ENCODE data around the gene COQ4. TPM values are rescaled to one million over a fixed set of nuclear protein-coding genes. Genes with fewer than 3 reads are reported as not detected.

The COQ4 gene
- polyA plus RNA-seq, 1 of the 3 experiments (the other 2 are of a cell fraction) = 57.2 TPM

DNA sequence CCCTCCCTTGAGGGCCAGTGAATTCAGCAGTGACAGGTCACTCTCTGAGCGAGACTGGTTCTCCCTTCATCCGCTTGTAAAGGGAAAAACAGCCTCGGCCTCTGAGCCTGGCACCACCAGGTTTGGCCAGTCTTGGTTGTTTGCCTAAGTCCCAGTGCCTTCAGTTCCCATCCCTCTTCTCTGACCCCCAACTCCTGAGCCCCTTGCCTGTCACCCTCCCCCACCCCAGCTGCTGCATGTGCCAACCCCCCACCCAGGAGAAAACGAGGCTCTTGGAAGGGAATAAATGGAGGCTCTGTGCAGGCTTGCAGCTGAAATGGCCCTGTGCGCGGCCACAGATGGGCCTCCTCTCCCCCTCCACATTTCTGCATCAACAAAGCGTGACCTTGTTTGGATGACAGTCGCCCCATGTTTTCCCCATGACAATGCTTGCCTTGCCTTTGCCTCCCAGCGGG is 51.6 kb downstream of the COQ4 start:
- Histone ChIP-seq H3K9me2 (no peaks in the 10 kb centered on the region), H3K4me3 (ENCODE audit: low read depth in 2 of 2, low read length in 1 of 2) (no peak overlapping the region), H3K9ac (no peak overlapping the region), H3K79me2 (ENCODE audit: insufficient read depth) (peaks cover 78% of the 10 kb centered on the region), H3K9me3 (no peaks in the 10 kb centered on the region), H3K36me3 (replicated peaks in 1 of 2; ENCODE audit: control insufficient read depth in 1 of 2, insufficient read depth in 2 of 2, low read length in 1 of 2) (peaks cover 0 to 7% of the 10 kb centered on the region in 2 experiments), H3K4me1 (ENCODE audit: control insufficient read depth in 1 of 2, insufficient read depth in 2 of 2, low read depth in 1 of 2, low read length in 1 of 2) (peaks cover 0 to 20% of the 10 kb centered on the region in 2 experiments; a peak in 2 of 4 replicates), H3K4me2 (no peak overlapping the region), H3K27me3 (ENCODE audit: insufficient read depth) (no peaks in the 10 kb centered on the region), H3K27ac (ENCODE audit: low read depth in 2 of 2, low read length in 1 of 2) (no peak overlapping the region), H2AFZ (ENCODE audit: low read depth) (no peak overlapping the region), H3F3A (replicated peaks; ENCODE audit: insufficient read depth) (peaks cover 19% of the 10 kb centered on the region), H4K20me1 (ENCODE audit: insufficient read depth) (no peaks in the 10 kb centered on the region)
- no peak for DNase-seq
- WGBS (ENCODE audit: low lambda C conversion rate) = 98% methylated on average over 6 of the region's 9 CpGs
- TF ChIP-seq NRF1 (IDR thresholded peaks at IDR 0.05; ENCODE audit: low read depth, low read length) (no peak), GATA2 (CRISPR knock-in tag; IDR thresholded peaks at IDR 0.05) (no peak), JUND (IDR thresholded peaks at IDR 0.05) (no peak), MXI1 (IDR thresholded peaks at IDR 0.05; ENCODE audit: low read depth, low read length) (no peak), FOXM1 (IDR thresholded peaks at IDR 0.05; ENCODE audit: low read depth) (no peak), EP300 (IDR thresholded peaks at IDR 0.05; ENCODE audit: borderline replicate concordance in 1 of 2, low read depth in 1 of 2, low read length in 1 of 2) (no peak), EZH2phosphoT487 (IDR thresholded peaks at IDR 0.05; ENCODE audit: borderline replicate concordance, low read depth) (no peak), TEAD4 (IDR thresholded peaks at IDR 0.05; ENCODE audit: borderline replicate concordance, insufficient read depth) (no peak), FOXJ3 (CRISPR knock-in tag; IDR thresholded peaks at IDR 0.05) (no peak), TCF12 (IDR thresholded peaks at IDR 0.05) (no peak)
- TF ChIP-seq, protein P1, sequence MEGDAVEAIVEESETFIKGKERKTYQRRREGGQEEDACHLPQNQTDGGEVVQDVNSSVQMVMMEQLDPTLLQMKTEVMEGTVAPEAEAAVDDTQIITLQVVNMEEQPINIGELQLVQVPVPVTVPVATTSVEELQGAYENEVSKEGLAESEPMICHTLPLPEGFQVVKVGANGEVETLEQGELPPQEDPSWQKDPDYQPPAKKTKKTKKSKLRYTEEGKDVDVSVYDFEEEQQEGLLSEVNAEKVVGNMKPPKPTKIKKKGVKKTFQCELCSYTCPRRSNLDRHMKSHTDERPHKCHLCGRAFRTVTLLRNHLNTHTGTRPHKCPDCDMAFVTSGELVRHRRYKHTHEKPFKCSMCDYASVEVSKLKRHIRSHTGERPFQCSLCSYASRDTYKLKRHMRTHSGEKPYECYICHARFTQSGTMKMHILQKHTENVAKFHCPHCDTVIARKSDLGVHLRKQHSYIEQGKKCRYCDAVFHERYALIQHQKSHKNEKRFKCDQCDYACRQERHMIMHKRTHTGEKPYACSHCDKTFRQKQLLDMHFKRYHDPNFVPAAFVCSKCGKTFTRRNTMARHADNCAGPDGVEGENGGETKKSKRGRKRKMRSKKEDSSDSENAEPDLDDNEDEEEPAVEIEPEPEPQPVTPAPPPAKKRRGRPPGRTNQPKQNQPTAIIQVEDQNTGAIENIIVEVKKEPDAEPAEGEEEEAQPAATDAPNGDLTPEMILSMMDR (IDR thresholded peaks at IDR 0.05) = no peak
- TF ChIP-seq, protein P2, sequence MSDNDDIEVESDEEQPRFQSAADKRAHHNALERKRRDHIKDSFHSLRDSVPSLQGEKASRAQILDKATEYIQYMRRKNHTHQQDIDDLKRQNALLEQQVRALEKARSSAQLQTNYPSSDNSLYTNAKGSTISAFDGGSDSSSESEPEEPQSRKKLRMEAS (IDR thresholded peaks at IDR 0.05; ENCODE audit: low read depth) = no peak
- TF ChIP-seq, protein P3, sequence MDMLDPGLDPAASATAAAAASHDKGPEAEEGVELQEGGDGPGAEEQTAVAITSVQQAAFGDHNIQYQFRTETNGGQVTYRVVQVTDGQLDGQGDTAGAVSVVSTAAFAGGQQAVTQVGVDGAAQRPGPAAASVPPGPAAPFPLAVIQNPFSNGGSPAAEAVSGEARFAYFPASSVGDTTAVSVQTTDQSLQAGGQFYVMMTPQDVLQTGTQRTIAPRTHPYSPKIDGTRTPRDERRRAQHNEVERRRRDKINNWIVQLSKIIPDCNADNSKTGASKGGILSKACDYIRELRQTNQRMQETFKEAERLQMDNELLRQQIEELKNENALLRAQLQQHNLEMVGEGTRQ (IDR thresholded peaks at IDR 0.05; ENCODE audit: borderline replicate concordance, low read depth, low read length) = no peak
- TF ChIP-seq, protein P4, sequence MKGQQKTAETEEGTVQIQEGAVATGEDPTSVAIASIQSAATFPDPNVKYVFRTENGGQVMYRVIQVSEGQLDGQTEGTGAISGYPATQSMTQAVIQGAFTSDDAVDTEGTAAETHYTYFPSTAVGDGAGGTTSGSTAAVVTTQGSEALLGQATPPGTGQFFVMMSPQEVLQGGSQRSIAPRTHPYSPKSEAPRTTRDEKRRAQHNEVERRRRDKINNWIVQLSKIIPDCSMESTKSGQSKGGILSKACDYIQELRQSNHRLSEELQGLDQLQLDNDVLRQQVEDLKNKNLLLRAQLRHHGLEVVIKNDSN (IDR thresholded peaks at IDR 0.05; ENCODE audit: borderline replicate concordance, low read depth) = no peak
- TF ChIP-seq, protein P5, sequence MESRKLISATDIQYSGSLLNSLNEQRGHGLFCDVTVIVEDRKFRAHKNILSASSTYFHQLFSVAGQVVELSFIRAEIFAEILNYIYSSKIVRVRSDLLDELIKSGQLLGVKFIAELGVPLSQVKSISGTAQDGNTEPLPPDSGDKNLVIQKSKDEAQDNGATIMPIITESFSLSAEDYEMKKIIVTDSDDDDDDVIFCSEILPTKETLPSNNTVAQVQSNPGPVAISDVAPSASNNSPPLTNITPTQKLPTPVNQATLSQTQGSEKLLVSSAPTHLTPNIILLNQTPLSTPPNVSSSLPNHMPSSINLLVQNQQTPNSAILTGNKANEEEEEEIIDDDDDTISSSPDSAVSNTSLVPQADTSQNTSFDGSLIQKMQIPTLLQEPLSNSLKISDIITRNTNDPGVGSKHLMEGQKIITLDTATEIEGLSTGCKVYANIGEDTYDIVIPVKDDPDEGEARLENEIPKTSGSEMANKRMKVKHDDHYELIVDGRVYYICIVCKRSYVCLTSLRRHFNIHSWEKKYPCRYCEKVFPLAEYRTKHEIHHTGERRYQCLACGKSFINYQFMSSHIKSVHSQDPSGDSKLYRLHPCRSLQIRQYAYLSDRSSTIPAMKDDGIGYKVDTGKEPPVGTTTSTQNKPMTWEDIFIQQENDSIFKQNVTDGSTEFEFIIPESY (IDR thresholded peaks at IDR 0.05; ENCODE audit: borderline replicate concordance, low read depth) = no peak
- POLR2A ChIA-PET = no interaction called here
- CTCF ChIA-PET = interaction anchor here (5.5 kb wide), 1 partner anchor 11 kb away, joined by 25 read pairs; no protein-coding TSS in a partner anchor

Measured in SK-N-SH (cell line).